Embryonic facial prominence (tissue), 1 donor: ENCODE results near the gene PPP1R15B.
"Not testable (repeated sequence)": the region's sequence is repeated elsewhere in the genome, so short reads cannot be mapped to it uniquely, and the experiment has no call there.

Source experiments
- DNase-seq: peaks from one replicate; pipeline ENCODE4 v3.0.0-alpha.2; 2016; ENCODE audit errors: extremely low spot score

The PPP1R15B gene

DNA sequence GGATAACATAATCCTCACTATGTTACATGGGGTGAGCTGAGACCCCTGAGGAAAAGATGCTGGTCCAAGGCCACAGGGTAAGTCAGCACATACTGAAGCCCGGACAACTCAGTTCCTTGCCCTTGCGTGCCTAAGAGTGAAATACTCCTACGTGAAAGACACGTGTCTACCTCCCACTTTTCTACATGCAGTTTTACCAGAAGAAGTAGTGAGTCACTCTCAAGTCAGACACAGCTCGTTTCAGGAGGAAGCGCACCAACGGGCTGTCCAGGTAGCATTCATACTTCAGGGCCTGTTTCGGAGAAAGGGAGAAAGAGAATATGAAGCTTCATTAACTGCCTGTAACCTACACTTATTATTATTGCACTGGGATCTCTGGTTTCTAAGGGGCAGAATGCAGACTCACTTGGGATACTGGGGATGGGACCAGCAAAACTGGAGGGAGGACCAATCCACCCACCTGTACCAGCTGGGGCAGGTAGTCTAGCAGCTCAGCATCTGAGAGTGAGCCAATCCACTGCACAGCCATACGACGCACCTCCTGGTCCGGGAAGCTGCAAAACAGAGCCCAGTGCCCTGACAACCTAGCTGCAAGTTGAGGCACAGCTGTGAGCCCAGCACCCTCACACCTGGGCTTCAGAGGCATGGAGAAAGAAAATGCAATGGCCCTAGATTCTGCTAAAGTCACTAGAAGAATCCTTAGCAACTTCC, 32.4 kb upstream of the PPP1R15B start:
- DNase-seq: no peak

DNA sequence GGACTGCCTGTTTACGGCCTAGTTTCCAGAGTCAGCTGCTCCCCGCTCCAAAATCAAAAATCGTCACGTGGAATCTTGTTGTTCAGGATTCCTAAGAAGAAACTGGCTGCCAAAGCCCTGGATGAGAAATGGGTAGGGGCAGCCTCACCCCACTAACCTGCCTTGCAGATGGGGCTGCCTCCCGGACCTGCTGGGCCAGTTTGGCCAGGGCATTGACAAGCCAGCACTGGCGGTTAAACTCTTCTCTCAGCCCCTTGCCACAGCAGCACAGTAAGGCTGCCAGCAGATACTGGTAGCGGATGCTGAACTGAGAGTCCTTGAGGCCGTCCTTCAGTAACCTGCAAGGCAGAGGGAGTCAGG, 31.6 kb upstream of the PPP1R15B start:
- DNase-seq: no peak

GRCh38 chr1:204442376-204443259, 31.0 kb upstream of the PPP1R15B start:
- no peak for DNase-seq

DNA sequence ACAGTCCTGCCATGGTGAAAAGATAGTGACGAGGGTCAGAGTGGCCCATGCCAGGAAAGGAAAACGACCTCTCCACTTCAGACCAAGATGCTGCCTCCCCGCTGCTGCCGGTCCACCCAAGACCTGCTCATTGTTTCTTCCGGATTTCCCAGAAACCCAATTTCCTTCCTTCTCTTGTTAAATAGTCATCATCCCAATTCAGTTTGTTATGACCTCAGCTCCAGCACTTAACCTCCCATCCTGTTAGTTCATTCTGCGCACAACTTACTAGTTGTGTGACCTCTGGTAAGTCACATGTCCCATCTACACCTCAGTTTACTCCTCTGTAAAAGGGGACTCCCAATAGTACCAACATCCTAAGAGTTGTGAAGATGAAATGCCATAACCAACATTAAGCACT, 29.9 kb upstream of the PPP1R15B start:
- DNase-seq: no peak

- DNase-seq: no peak
Observed at GRCh38 chr1:204439621-204440375, 28.2 kb upstream of the PPP1R15B start.

DNA sequence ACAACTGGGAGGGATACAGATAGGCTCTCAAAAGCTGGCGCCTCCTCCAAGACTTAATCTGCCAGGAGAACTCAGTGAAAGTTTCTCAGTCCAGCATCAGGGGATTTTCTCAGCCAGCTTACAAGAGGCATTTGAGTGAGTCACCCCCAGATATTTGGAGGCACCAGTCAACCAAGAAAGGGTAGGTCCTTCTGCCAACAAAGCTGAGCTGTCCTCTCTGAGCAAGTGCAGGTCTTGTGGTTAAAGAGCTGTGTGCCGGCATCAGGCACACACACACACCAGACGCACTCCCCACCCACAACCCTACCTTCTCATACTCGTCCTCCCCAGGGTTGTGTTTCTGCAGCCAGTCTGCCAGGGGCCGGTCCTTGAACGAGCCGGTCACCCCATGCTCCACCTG, 27.0 kb upstream of the PPP1R15B start:
- no peak for DNase-seq

DNA sequence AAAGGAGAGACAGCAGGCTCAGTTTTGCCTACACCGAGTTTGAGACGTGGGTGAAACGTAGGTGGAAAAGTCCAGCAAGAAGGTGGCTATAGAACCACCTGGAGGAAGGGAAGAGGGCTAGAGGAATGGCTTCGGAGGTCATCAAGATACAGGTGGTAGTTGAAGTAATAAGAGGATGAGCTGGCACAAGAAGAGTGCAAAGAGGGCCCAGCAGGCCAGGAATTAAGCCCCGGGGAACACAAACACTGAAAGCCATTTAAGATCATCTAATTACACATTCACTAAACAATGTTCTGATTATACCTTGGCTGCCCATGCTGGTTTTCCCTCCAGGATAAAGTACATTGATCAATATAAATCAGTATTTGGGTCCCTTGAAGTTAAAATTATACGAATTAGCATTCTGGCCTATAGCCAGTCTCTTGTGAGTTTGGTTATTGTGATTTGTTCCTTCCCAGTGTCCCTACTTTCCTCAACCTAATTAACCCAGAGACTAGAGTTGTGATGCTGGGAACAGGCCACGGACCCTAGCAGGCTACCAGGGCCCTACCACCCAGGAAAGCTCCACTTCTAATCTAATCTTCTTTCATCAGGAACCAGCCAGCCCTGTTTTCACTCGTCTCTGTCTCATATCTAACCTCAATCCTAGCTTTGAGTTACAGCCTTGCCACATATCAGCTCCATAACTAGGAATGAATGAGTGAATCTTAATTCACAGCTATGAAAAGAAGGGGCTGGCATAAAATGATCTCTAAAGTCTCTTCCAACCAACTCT, 26.4 kb upstream of the PPP1R15B start:
- no peak for DNase-seq

- DNase-seq: no peak
Observed at GRCh38 chr1:204435872-204436271, 24.3 kb upstream of the PPP1R15B start.

DNA sequence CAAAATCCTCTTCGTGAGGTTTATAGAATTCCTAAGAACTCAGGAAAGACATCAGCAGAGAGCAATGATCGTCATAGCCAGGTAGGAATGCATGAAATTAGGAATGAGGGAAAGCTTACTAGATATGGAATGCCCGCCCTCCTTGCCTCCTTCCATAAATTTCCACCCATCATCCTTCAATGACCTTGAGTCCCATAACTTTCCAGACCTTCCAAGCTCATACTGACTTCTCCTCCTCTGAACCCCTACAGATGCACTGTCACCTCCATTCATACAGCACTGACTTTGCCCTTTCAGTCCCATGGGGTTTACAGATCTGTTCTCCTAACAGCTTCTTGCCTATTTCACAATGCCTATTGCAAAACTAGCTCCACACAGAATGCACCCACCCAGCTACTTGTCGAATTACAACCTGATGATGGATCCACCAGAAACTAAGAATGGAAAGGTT, 23.8 kb upstream of the PPP1R15B start:
- DNase-seq: no peak

DNA sequence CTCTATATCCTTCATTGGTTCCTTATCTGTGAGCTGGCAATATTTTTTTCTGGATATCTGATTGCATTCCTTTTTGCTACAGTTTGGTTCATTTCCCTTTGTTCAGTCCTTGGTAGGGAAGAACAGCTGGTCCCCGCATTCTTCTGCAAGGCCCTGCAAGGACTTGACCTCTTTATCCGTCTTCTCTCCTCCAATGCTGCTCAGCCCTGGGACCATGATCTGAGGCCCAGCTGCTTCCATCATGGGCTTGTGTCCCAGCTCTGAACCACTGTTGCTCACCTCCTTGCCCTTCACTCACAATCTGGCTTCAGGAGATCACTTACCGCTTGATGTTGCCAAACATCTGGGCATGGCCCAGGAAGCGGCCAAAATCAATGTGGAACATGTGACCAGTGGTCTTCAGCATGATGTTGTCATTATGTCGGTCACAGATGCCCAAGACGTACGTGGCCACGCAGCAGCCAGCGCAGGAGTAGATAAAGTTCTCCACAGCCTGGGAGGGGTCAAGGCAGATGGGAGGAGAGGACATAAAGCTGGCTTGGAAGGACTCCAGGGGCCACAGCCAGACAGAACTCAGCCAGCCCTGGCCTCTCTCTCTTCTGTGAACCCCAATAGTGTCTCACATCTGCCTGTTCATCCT, 22.6 kb upstream of the PPP1R15B start:
- no peak for DNase-seq

GRCh38 chr1:204432708-204433107, 21.1 kb upstream of the PPP1R15B start:
- DNase-seq: no peak

GRCh38 chr1:204431310-204432184, 19.9 kb upstream of the PPP1R15B start:
- DNase-seq: peak; percentile 65

DNA sequence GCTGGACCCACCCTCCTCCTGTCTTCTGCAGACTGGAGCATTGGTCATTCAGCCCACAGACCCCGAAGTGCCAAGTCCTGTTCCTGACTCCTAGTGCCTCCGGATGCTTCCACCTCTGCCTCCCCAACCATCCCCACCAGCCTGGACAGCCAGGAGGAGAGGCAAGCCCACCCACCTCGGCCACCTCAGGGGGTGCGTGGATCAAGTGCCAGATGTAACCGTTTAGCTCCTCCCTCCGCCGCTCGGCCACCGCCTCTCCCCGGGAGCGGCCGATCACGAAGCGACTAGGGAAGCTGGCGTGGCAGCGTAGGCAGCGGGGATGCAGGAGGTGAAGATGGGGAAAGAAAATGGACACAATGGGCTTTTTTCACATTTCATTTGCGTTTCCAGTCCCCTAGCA, 18.1 kb upstream of the PPP1R15B start:
- DNase-seq: no peak

DNA sequence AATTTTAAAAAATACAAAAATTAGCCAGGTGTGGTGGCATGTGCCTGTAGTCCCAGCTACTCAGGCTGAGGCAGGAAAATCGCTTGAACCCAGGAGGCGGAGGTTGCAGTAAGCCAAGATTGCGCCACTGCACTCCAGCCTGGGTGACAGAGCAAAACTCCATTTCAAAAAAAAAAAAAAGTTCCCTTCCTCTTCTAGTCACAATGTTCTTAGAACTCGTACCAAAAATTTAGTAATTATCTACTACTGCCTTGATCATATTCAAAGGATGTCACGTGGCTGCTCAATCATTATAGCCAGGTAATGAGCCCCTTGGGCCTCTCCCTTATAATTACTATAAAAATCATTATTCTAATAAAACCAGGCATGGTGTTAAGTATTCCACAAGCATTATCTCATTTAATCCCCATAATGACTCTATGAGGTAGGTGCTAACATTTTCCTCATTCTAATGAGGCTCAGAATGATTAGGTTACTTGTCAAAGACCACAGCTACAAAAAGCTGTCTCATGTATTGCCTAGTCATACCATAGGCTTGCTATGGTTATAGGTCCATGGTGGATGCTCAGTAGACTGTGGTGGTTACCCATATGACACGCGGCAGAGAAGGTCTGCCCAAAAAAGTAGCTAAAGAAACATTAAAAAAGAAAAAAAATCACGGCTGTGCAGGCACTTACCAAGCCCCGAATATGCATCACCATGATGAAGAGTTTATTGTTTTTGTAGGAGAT, 15.5 kb upstream of the PPP1R15B start:
- no peak for DNase-seq

- DNase-seq: no peak
Observed at GRCh38 chr1:204426474-204426873, 14.9 kb upstream of the PPP1R15B start.

DNA sequence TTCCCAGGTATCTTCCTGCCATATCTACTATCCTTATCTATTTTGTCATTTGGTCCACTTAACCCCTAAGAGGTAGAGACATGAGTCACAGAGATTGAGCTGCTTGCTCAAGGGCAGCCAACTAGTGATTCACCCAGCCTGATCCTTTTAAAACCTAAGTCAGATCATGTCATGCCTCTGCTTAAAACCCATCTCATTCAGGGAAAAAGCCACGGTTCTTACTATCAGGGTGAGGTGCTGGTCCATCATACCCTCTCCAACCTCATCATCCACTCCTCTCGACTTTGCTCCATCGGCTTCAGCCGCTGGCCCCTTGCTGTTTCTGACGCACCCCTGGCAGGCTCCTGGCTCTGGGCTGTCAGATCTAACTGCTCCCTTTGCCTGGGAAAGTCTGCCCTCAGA, 14.4 kb upstream of the PPP1R15B start:
- no peak for DNase-seq

DNA sequence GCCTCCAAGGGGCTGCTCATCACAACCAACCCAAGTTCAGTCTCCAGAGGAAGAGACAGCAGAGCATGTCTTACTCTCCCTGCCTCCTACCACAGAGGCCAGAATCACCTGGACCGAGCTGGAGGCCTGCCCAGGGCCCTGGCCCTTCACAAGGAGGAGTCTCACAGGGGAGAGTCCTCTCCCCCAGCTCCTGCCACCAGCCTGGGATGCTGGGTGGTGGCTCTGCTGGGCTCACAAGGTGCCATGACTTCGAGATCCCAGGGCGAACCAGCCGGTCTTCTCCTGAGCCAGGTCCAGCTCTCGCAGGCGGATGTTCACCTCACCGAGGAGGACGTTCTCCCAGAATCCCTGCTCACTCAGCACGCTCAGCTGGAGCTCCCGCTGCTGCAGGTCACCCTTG, 13.0 kb upstream of the PPP1R15B start:
- DNase-seq: no peak

GRCh38 chr1:204422061-204422705, 10.6 kb upstream of the PPP1R15B start:
- not testable (repeated sequence) for DNase-seq

- DNase-seq: no peak
Observed at GRCh38 chr1:204421441-204421840, 9.8 kb upstream of the PPP1R15B start.
